SK-N-SH (cell line): ENCODE results near the gene SDS.

Source experiments
- CHD2 ChIP-seq: fragments of 150-350 bp; IDR thresholded peaks from 2 replicates; pipeline ENCODE4 v1.6.1; 2018; ENCODE audit warnings: low read length; ENCODE audit not compliant: partially characterized antibody
- CTCF ChIP-seq: fragments of 200-600 bp; sonication (generic); IDR thresholded peaks from 2 replicates; pipeline ENCODE4 v1.6.1; 2017; ENCODE audit warnings: antibody characterized with exemption, mild to moderate bottlenecking, moderate library complexity
- EZH2phosphoT487 ChIP-seq: fragments of 200-600 bp; sonication (generic); IDR thresholded peaks from 2 replicates; pipeline ENCODE4 v1.6.1; 2017; ENCODE audit warnings: low read depth, mixed run types, mild to moderate bottlenecking, antibody characterized with exemption, moderate library complexity, borderline replicate concordance
- MAX ChIP-seq: IDR thresholded peaks from 2 replicates; pipeline ENCODE4 v1.4.0; 2012; ENCODE audit warnings: low read depth
- NRF1 ChIP-seq: IDR thresholded peaks from 2 replicates; pipeline ENCODE4 v1.6.1; 2012; ENCODE audit warnings: low read depth, mild to moderate bottlenecking, low read length
- PBX3 ChIP-seq: IDR thresholded peaks from 2 replicates; pipeline ENCODE4; 2012
- RAD21 ChIP-seq: IDR thresholded peaks from 2 replicates; pipeline ENCODE4 v1.6.1; 2012; ENCODE audit warnings: mild to moderate bottlenecking, low read length
- SIN3A ChIP-seq: IDR thresholded peaks from 2 replicates; pipeline ENCODE4 v1.6.1; 2012; ENCODE audit warnings: low read depth, mild to moderate bottlenecking, low read length, moderate library complexity, borderline replicate concordance
- SMC3 ChIP-seq: IDR thresholded peaks from 2 replicates; pipeline ENCODE4 v1.6.1; 2012; ENCODE audit warnings: low read depth, low read length, improper control_type of control experiment
- USF2 ChIP-seq: fragments of 150-350 bp; IDR thresholded peaks from 2 replicates; pipeline ENCODE4 v1.6.1; 2017; ENCODE audit warnings: antibody characterized with exemption, low read length, low read depth, borderline replicate concordance

GRCh38 chr12:113439301-113439597 lies 35.6 kb upstream of the SDS start:
- TF ChIP-seq SMC3 (no peak), NRF1 (no peak), CTCF (no peak), USF2 (no peak), MAX (no peak), EZH2phosphoT487 (no peak), SIN3A (no peak), PBX3 (no peak), CHD2 (no peak), RAD21 (no peak)
